ENCODE measurements around the gene CPLANE2. TPM values are rescaled to one million over a fixed set of nuclear protein-coding genes. Genes with fewer than 3 reads are reported as not detected.

Gene CPLANE2
- total RNA-seq, 1 donor from 2014 or later: 9.1 TPM

DNA sequence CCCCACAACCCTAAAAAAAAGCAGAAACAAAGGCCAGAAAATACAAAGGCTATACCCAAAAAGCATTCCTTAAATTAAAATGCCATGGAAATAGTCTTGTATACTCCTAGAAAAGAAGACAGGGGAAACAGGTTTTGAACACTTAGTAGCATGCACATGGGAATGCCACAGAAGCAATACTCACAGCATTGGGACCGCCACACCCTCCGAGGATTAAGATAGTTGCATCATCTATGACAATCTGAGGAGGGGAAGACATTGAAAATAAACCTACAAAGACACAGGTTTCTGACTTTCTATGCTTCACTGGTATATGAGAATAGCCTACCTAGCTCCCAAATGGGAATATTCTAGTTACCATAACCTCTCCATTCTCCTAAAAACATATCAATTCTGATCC is 15.9 kb upstream of the CPLANE2 start:
- H3K36me3 ChIP-seq: peaks cover 65% of the 10 kb centered on the region
- H3K4me1 ChIP-seq: peaks cover 25% of the 10 kb centered on the region
- no peaks in the 10 kb centered on the region for H3K9me3 ChIP-seq
- intact Hi-C loops (cut with DNase I): no loop called here
- no peak overlapping the region for H3K4me3 ChIP-seq
- DNase-seq (no peak), ATAC-seq (no peak)
- no peak overlapping the region for H3K27ac ChIP-seq
- H3K27me3 ChIP-seq (ENCODE audit: low read depth): no peaks in the 10 kb centered on the region
- no peak for TF ChIP-seq CTCF (IDR thresholded peaks at IDR 0.05)

DNA sequence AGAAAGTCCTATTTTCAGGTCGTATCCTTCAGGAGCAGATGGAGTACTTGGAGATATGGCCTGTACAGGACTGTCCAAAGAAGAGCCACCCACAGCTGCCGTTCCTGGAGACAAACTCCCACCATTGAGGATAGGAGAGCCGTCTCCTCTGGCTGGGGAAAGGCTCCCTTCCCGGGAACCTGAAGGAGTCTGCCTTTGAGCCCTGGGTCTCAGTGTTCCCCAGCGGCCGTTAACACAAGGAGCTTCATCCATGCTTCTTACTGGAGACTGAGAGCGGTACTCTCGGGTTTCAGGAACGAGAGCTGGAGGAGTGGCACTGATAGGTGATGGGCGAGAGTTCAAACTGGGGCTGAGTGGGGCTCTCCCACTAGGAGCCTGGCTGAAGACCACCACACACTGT is 14.4 kb upstream of the CPLANE2 start:
- H3K4me3 ChIP-seq: no peak overlapping the region
- peaks cover 36% of the 10 kb centered on the region for H3K4me1 ChIP-seq
- no peak for TF ChIP-seq CTCF (IDR thresholded peaks at IDR 0.05)
- intact Hi-C loops (cut with DNase I): no loop called here
- DNase-seq (no peak), ATAC-seq (no peak)
- no peaks in the 10 kb centered on the region for H3K9me3 ChIP-seq
- peak overlapping the region; percentile 70 for H3K27ac ChIP-seq
- H3K27me3 ChIP-seq (ENCODE audit: low read depth): no peaks in the 10 kb centered on the region
- H3K36me3 ChIP-seq: peaks cover 73% of the 10 kb centered on the region

DNA sequence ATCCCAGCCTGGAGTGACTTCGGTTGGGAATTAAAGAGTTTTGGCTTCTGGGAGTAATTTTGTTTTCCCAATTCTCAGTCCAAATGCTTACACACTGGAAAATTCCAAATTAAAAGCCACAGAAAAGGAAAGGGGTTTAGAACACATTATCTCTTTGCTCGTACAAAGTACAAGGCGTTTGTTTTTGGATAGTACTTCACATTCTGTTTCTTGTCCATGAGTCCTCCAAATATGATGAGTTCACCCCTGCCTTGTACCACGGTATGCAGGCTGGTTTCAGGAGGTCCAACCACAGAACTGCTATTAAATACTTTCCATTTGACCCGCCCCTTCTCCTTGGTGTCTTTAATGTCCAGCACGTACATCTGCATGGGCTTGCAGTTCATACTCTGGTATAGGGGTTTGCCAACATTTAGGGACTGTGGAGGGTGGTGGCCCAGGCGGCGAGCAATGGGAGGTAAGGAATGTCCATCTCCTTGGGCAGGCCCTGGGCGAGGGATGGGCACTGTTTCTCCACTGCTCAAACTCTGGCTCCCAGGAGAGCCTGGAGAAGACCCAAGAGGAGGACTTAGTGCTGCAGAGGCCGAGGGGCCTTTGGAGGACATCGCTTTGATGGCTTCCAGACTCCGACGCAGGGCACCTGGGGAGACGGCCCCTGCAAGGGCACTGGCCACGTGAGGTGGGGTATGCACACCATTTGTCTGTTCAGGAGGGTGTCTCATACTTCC is 13.7 kb upstream of the CPLANE2 start:
- H3K9me3 ChIP-seq: no peaks in the 10 kb centered on the region
- ATAC-seq (peak in 1 of 2 donors; percentile 18), DNase-seq (no peak)
- no peak overlapping the region for H3K4me3 ChIP-seq
- H3K36me3 ChIP-seq: peaks cover 68% of the 10 kb centered on the region
- H3K27ac ChIP-seq: peak overlapping the region; percentile 70
- H3K27me3 ChIP-seq (ENCODE audit: low read depth): no peaks in the 10 kb centered on the region
- intact Hi-C loops (cut with DNase I): no loop called here
- H3K4me1 ChIP-seq: peaks cover 36% of the 10 kb centered on the region
- no peak for TF ChIP-seq CTCF (IDR thresholded peaks at IDR 0.05)

- no peak for TF ChIP-seq CTCF (IDR thresholded peaks at IDR 0.05)
- peak; percentile 61 to 65 for ATAC-seq
Observed at GRCh38 chr1:16249596-16250241, 12.7 kb upstream of the CPLANE2 start.

DNA sequence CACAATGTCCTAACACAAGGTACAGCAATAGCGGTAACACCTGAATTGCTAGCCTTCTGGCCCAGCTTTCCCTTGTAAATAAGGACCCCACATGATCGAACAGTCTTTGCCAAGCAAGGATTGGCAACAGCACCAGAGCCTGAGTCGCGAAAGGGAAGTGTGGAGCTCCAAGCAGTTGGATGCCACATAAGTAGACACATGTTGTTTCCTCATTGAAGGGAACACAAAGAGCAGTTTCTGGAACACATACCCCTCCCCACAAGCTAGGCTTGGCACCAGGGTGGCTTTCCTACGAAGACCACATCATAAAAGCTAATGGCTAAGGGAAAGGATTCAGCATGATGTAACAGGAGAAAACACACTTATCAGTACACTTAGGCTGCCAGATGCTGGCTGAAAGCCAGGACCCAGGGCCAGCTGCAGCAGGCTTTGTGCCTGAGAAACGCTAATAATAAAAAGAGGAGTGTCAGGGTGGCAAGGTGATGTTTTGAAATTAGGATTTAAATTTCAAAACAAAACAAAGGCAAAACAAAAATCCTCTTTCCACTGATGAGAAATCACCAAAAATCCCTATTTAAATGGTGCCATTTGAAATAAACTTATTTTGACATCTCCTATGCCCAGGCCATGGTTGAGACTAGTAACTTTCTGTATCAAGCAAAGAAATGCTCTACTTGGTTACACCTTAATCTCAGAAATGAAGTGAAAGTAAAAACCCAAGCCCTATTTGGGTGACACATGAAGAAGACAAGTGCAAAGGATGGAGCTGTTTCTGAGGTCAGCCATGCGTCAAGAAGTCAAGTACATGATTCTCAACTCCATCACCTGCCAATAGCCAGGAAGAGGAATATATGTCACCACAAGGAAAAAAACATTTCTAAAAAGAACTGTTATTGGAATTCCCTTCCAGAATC is 11.9 kb upstream of the CPLANE2 start:
- ATAC-seq (peak; percentile 77 to 84), DNase-seq (peak; percentile 84)
- Histone ChIP-seq H3K27ac (peak overlapping the region; percentile 59), H3K9me3 (no peaks in the 10 kb centered on the region), H3K27me3 (ENCODE audit: low read depth) (no peaks in the 10 kb centered on the region), H3K4me3 (no peak overlapping the region), H3K36me3 (peaks cover 56% of the 10 kb centered on the region), H3K4me1 (peaks cover 40% of the 10 kb centered on the region)
- TF ChIP-seq CTCF (IDR thresholded peaks at IDR 0.05): no peak
- intact Hi-C loops (cut with DNase I): no loop called here

More at GRCh38 chr1:16249596-16250241, 12.7 kb upstream of the CPLANE2 start:
- H3K9me3 ChIP-seq: no peaks in the 10 kb centered on the region
- intact Hi-C loops (cut with DNase I): no loop called here
- peaks cover 36% of the 10 kb centered on the region for H3K4me1 ChIP-seq
- H3K4me3 ChIP-seq: no peak overlapping the region
- H3K27ac ChIP-seq: peak overlapping the region; percentile 59
- peaks cover 64% of the 10 kb centered on the region for H3K36me3 ChIP-seq
- no peak for DNase-seq
- no peaks in the 10 kb centered on the region for H3K27me3 ChIP-seq (ENCODE audit: low read depth)

Measured in lower lobe of right lung (tissue), 2 donors.